Ovary (tissue), 3 donors: ENCODE data around the gene INSL3.

ENCODE experiments used
- CTCF ChIP-seq, 3 donors: fragments of 450-650 bp in 2 of 3; fragments of 200-600 bp in 1 of 3; IDR thresholded peaks; one replicate each; pipeline versions ENCODE4 v1.5.1 to v1.8.0; 2016 to 2022; ENCODE audit warnings: antibody characterized with exemption in 3 of 3, mild to moderate bottlenecking in 1 of 3
- EP300 ChIP-seq: sonication (generic); formaldehyde crosslinking; IDR thresholded peaks from one replicate; pipeline ENCODE4 v1.6.1; 2017; ENCODE audit warnings: antibody characterized with exemption
- POLR2A ChIP-seq: fragments of 450-650 bp; IDR thresholded peaks from one replicate; pipeline ENCODE4 v1.6.1; 2017; ENCODE audit warnings: antibody characterized with exemption, mild to moderate bottlenecking, moderate library complexity
- donor health status: DM: no; HTN: no; CAD: no.

GRCh38 chr19:17830567-17831418 lies 9.5 kb upstream of the INSL3 start:
- peak; percentile 38 for TF ChIP-seq POLR2A
- TF ChIP-seq CTCF (IDR thresholded peaks at IDR 0.05), result no peak
- no peak for TF ChIP-seq EP300
